Hematopoietic multipotent progenitor cell treated with erythropoietin and hydrocortisone succinate and interleukin-3 and kit ligand, for 15 days (in vitro differentiated cells): ENCODE results near the gene UBE2G1.
"Not testable (repeated sequence)": the region's sequence is repeated elsewhere in the genome, so short reads cannot be mapped to it uniquely, and the experiment has no call there.

Experiments
- DNase-seq: peaks from one replicate; pipeline ENCODE4 v3.0.0-alpha.2; 2015; ENCODE audit warnings: low spot score

UBE2G1 gene, protein sequence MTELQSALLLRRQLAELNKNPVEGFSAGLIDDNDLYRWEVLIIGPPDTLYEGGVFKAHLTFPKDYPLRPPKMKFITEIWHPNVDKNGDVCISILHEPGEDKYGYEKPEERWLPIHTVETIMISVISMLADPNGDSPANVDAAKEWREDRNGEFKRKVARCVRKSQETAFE

GRCh38 chr17:4366327-4367063 is at the start of gene UBE2G1:
TSS of gene UBE2G1 (minus strand) at chr17:4366675. CDS start at chr17:4366316, 359 bp downstream.
- peak; percentile 98 for DNase-seq

- peak; percentile 85 for DNase-seq
Observed at GRCh38 chr17:4412933-4413831, 46.7 kb upstream of the UBE2G1 start.

DNA sequence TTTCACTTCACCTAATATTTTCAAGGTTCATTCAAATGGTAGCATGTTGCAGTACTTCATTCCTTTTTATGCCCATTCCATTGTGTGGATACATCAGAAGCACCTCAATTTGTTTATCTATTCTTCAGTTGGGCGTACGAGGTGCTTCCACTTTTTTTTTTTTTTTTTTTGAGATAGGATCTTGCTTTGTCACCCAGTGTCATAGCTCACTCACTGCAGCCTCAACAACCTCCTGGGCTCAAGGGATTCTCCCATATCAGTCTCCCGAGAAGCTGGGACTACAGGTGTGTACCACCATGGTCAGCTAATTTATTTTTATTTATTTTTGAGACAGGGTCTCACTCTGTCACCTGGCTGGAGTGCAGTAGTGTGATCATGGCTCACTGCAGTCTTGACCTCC is 44.7 kb upstream of the UBE2G1 start:
- DNase-seq: no peak

GRCh38 chr17:4409659-4410058 is 43.2 kb upstream of the UBE2G1 start:
- DNase-seq: no peak

DNA sequence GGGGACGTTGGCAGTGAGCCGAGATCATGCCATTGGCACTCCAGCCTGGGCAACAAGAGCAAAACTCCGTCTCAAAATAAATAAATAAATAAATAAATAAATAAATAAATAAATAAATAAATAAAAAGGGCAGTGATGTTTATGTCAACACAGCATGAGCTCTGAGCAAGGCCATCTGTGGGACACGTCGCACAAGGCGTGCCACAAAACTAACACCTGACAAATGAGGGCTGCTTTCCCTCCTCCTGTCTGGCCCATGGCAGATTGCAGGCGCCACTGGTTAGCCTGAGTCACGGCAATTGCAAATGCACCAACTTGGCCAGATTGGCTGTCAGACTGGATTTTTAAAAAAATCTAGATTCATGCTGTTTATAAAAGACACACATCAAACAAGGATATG is 41.4 kb upstream of the UBE2G1 start:
- no peak for DNase-seq

- no peak for DNase-seq
Observed at GRCh38 chr17:4407216-4407615, 40.7 kb upstream of the UBE2G1 start.

- no peak for DNase-seq
Observed at GRCh38 chr17:4406386-4406785, 39.9 kb upstream of the UBE2G1 start.

- no peak for DNase-seq
Observed at GRCh38 chr17:4405699-4406098, 39.2 kb upstream of the UBE2G1 start.

DNA sequence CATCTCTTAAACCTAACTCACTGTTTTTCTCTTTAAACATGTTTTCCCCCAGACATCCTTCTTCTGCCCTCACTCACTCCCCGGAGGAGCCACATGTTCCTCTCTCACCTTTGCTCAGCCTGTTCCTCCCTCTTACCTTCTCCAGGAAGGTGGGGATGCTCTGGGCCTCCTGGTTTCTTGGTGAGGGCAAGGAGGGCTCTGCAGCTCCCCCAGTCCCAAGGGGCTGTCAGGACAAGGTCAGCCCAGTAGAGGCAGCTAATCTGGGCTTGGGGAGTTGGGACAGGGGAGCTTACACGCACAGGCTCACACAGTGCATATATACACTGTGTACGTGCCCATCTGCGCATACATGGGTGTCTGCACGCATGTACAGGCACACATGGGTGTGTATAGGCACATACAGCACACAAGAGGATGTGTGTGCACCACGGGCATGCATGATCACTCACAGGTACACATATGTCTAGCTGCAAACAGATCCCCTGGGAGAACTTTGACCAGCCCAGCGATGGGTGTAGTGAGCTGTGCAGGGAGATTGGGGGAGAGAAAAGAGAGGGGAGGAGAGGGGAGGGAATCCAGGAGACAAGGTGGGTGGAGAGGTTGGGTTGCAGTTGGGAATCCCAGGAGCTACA is 38.7 kb upstream of the UBE2G1 start:
- no peak for DNase-seq

GRCh38 chr17:4397840-4398239 is 31.4 kb upstream of the UBE2G1 start:
- DNase-seq: no peak

GRCh38 chr17:4395111-4395478 is 28.6 kb upstream of the UBE2G1 start:
- DNase-seq: no peak

DNA sequence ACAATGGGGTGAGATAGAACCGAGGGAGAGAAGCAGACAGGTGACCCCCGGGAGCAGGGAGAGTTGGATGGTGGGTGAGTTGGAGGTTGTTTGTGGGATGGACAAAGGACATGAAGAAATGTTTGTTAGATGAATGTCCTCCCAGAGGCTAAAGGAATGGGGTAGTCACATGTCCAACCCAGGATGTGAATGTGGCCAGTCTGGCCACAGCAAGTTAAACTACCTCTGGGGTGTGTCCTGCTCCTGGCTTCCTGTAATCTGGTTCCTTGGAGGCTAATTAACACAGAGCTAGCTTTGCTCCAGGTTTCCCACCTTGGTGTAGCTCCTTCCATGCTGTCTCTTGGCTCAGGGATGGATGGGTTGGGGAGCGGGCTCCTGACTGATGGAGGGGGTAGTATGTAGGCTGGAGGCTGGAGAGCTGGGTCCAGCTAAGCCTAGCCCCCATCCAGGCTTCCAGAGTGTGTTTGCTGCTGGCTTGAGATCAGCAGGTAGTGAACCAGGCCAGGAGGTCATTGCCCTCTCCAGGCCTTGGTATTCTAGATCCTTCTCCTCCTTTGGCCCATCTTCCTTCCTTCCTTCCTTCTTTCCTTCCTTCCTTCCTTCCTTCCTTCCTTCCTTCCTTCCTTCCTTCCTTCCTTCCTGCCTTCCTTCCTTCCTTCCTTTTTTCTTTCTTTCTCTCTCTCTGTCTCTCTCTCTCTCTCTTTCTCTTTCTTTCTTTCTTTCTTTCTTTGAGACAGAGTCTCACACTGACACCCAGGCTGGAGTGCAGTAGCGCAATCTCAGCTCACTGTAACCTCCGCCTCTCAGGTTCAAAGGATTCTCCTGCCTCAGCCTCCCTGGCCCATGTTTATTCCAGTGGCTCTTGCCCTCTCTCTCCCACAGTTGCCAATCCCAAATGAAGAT is 28.0 kb upstream of the UBE2G1 start:
- no peak for DNase-seq

DNA sequence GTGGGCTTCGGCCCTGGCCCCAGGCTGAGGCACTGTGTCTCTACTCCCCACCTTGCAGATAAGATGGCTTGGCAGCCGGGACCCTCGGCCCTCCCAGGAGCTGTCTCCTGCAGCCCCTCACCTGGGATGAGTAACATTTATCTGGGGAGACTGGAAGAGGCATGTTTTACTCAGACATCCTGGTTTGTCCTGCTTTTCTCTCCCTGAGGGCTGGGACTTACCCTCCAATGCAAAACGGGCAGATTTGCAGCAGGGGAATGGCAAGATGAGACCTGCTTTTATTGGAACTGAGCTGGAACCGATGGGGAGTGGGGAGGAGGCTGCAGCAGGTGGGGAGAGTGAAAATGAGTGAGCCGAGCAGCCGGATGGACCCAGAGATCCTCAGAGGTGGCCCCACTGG is 27.3 kb upstream of the UBE2G1 start:
- no peak for DNase-seq

- DNase-seq: no peak
Observed at GRCh38 chr17:4389079-4389478, 22.6 kb upstream of the UBE2G1 start.

DNA sequence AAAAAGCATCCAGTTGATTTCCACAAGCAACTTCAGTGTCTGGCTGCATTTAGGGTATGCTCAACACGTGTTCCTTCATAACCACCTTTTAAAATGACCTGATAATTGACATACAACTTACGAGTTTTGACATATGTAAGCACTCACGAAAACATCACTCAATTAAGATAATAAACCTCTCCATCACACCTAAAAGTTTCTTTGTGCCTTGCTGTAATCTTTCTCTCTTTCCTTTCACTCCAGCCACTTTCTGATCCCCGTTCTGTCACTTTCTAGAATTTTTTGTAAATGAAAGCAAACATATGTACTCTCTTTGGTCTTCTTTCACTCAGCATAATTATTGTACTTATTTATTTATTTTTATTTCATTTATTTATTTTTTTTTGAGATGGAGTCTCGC is 20.7 kb upstream of the UBE2G1 start:
- no peak for DNase-seq

GRCh38 chr17:4386406-4386805 is 19.9 kb upstream of the UBE2G1 start:
- no peak for DNase-seq

DNA sequence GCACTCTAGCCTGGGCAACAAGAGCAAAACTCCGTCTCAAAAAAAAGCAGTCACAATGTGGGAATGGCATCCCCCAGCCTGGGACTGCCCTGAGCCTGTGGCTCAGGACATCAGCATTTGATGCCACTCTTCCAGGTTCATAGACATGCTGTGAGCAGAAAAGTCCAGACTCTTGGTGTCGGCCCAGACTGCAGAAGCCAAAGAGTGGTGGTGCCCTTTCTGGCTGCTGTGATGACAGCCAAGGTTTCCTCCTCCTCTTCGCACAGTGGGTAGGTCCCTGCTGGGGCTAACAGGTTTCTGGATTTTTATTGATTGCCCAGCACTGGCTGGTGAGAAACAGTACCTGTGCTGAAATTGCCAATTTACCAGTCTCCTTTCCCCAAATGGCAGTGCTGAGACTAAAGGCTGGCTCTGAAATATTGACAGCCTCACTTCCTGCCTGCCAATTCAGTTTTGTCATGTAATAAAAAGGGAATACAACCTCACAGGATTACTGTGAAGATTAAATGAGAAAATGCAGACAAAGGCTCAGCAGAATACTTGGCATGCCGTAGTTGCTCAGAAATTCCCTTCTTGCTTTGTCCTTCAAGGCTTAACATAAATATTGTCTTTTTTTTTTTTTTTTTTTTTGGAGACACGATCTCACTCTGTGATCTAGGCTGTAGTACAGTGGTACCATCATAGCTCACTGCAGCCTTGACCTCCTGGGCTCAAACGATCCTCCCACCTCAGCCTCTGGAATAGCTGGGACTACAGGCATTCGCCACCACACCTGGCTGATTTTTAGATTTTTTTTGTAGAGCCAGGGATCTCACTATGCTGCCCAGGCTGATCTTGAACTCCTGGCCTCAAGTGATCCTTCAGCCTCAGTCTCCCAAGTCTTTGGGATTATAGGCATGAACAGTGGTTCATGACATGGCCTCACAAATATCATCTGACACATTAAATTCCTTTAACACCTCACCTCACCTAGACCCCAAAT is 15.5 kb upstream of the UBE2G1 start:
- no peak for DNase-seq

- DNase-seq: no peak
Observed at GRCh38 chr17:4378626-4379025, 12.2 kb upstream of the UBE2G1 start.

GRCh38 chr17:4377247-4377646 is 10.8 kb upstream of the UBE2G1 start:
- not testable (repeated sequence) for DNase-seq

DNA sequence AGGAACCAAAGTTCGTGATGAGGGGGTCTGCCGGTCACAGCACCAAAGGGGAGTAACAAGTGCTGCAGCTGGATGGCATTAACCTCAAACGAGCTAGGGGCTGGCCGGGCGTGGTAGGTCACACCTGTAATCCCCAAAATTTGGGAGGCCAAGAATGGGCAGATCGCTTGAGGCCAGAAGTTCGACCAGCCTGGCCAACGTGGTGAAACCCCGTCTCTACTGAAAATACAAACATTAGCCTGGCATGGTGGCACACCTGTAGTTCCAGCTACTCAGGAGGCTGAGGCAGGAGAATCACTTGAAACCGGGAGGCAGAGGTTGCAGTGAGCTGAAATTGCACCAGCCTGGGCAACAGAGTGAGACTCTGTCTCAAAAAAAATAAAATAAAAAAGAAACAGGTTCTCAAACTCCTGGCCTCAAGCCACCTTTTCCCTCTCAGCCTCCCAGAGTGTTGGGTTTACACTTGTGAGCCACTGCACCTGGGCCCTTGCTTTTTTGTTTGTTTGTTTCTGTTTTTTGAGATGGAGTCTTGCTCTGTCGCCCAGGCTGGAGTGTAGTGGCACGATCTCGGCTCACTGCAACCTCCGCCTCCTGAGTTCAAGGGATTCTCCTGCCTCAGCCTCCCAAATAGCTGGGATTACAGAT is 9.4 kb upstream of the UBE2G1 start:
- not testable (repeated sequence) for DNase-seq
